ENCODE data around the gene NHSL2.

Gene NHSL2

GRCh38 chrX:72131317-72132294 lies 221.0 kb downstream of the NHSL2 start, which contains the start of gene RTL5:
TSS of gene RTL5 (minus strand) at chrX:72131915.
- Mint-ChIP-seq H3K27ac (no peak within 1 kb of the TSS), H3K27me3 (peaks cover 38 to 49% of the 10 kb centered on the region in 2 donors), H3K36me3 (no peaks in the 10 kb centered on the region), H3K9me3 (no peaks in the 10 kb centered on the region), H3K4me3 (peak within 1 kb of the TSS; percentile 76 to 86), H3K4me1 (peaks cover 5 to 9% of the 10 kb centered on the region in 2 donors)
- DNase-seq (peak; percentile 32), ATAC-seq (replicated peaks) (peak; percentile 75 to 78)

GRCh38 chrX:72132456-72132855 lies 221.8 kb downstream of the NHSL2 start:
- Mint-ChIP-seq H3K4me3 (peak overlapping the region in 1 of 2 donors; percentile 76), H3K36me3 (no peaks in the 10 kb centered on the region), H3K27me3 (peaks cover 38 to 49% of the 10 kb centered on the region in 2 donors), H3K9me3 (no peaks in the 10 kb centered on the region), H3K27ac (no peak overlapping the region), H3K4me1 (peaks cover 3 to 6% of the 10 kb centered on the region in 2 donors)
- DNase-seq (no peak), ATAC-seq (replicated peaks) (no peak)

GRCh38 chrX:72133851-72134546 lies 223.4 kb downstream of the NHSL2 start:
- no peaks in the 10 kb centered on the region for H3K9me3 Mint-ChIP-seq
- H3K4me3 Mint-ChIP-seq, result no peak overlapping the region

GRCh38 chrX:72137846-72138495 lies 227.3 kb downstream of the NHSL2 start:
- no peaks in the 10 kb centered on the region for H3K9me3 Mint-ChIP-seq
- ATAC-seq (replicated peaks), result no peak
- peaks cover 6 to 10% of the 10 kb centered on the region in 2 donors for H3K4me1 Mint-ChIP-seq
- no peaks in the 10 kb centered on the region for H3K36me3 Mint-ChIP-seq
- H3K27ac Mint-ChIP-seq, result no peak overlapping the region
- H3K4me3 Mint-ChIP-seq, result no peak overlapping the region
- no peak for DNase-seq
- peaks cover 37 to 41% of the 10 kb centered on the region in 2 donors for H3K27me3 Mint-ChIP-seq

More at GRCh38 chrX:72133851-72134546, 223.4 kb downstream of the NHSL2 start:
- peaks cover 38 to 49% of the 10 kb centered on the region in 2 donors for H3K27me3 Mint-ChIP-seq
- peaks cover 3 to 6% of the 10 kb centered on the region in 2 donors for H3K4me1 Mint-ChIP-seq
- H3K27ac Mint-ChIP-seq, result no peak overlapping the region
- no peaks in the 10 kb centered on the region for H3K36me3 Mint-ChIP-seq
- no peak for ATAC-seq (replicated peaks)
- no peak for DNase-seq

- Mint-ChIP-seq H3K27me3 (peaks cover 26 to 27% of the 10 kb centered on the region in 2 donors), H3K9me3 (no peaks in the 10 kb centered on the region), H3K27ac (no peak overlapping the region), H3K4me1 (peaks cover 6 to 10% of the 10 kb centered on the region in 2 donors), H3K4me3 (no peak overlapping the region), H3K36me3 (no peaks in the 10 kb centered on the region)
- DNase-seq, result no peak
- ATAC-seq (replicated peaks), result no peak
These were observed 228.9 kb downstream of the NHSL2 start for GRCh38 chrX:72139538-72139937.

GRCh38 chrX:72141372-72142004 lies 230.8 kb downstream of the NHSL2 start:
- no peak overlapping the region for H3K27ac Mint-ChIP-seq
- H3K27me3 Mint-ChIP-seq, result peaks cover 16 to 17% of the 10 kb centered on the region in 2 donors
- H3K4me3 Mint-ChIP-seq, result no peak overlapping the region
- no peaks in the 10 kb centered on the region for H3K9me3 Mint-ChIP-seq
- no peaks in the 10 kb centered on the region for H3K36me3 Mint-ChIP-seq
- peaks cover 6 to 10% of the 10 kb centered on the region in 2 donors for H3K4me1 Mint-ChIP-seq
- peak; percentile 64 to 82 for ATAC-seq (replicated peaks)
- DNase-seq, result no peak

GRCh38 chrX:72142094-72142793 lies 231.6 kb downstream of the NHSL2 start:
- DNase-seq (no peak), ATAC-seq (replicated peaks) (peak in 1 of 2 donors; percentile 33)
- Mint-ChIP-seq H3K27me3 (peaks cover 16 to 17% of the 10 kb centered on the region in 2 donors), H3K4me3 (no peak overlapping the region), H3K9me3 (no peaks in the 10 kb centered on the region), H3K36me3 (no peaks in the 10 kb centered on the region), H3K4me1 (peaks cover 6 to 10% of the 10 kb centered on the region in 2 donors), H3K27ac (no peak overlapping the region)

GRCh38 chrX:72142794-72143608 lies 232.4 kb downstream of the NHSL2 start:
- Mint-ChIP-seq H3K4me3 (no peak overlapping the region), H3K9me3 (no peaks in the 10 kb centered on the region), H3K27ac (no peak overlapping the region), H3K27me3 (peaks cover 16 to 22% of the 10 kb centered on the region in 2 donors), H3K36me3 (no peaks in the 10 kb centered on the region), H3K4me1 (peaks cover 6 to 10% of the 10 kb centered on the region in 2 donors)
- ATAC-seq (replicated peaks) (no peak), DNase-seq (no peak)

GRCh38 chrX:72143609-72143907 lies 232.9 kb downstream of the NHSL2 start:
- Mint-ChIP-seq H3K27ac (no peak overlapping the region), H3K36me3 (no peaks in the 10 kb centered on the region), H3K9me3 (no peaks in the 10 kb centered on the region), H3K27me3 (peaks cover 16 to 22% of the 10 kb centered on the region in 2 donors), H3K4me3 (no peak overlapping the region), H3K4me1 (peaks cover 6 to 10% of the 10 kb centered on the region in 2 donors)
- DNase-seq (no peak), ATAC-seq (replicated peaks) (no peak)

- H3K36me3 Mint-ChIP-seq, result no peaks in the 10 kb centered on the region
- H3K27ac Mint-ChIP-seq, result no peak overlapping the region
- H3K27me3 Mint-ChIP-seq, result peaks cover 5 to 13% of the 10 kb centered on the region in 2 donors
- peaks cover 6 to 10% of the 10 kb centered on the region in 2 donors for H3K4me1 Mint-ChIP-seq
- ATAC-seq (replicated peaks), result no peak
- no peak for DNase-seq
- H3K9me3 Mint-ChIP-seq, result no peaks in the 10 kb centered on the region
- H3K4me3 Mint-ChIP-seq, result no peak overlapping the region
These were observed 234.5 kb downstream of the NHSL2 start for GRCh38 chrX:72145181-72145580.

- H3K4me3 Mint-ChIP-seq, result no peak overlapping the region
- no peak for ATAC-seq (replicated peaks)
- no peak overlapping the region for H3K27ac Mint-ChIP-seq
- H3K36me3 Mint-ChIP-seq, result no peaks in the 10 kb centered on the region
- no peak for DNase-seq
- no peaks in the 10 kb centered on the region for H3K9me3 Mint-ChIP-seq
- peaks cover 3 to 5% of the 10 kb centered on the region in 2 donors for H3K4me1 Mint-ChIP-seq
- peaks cover 0 to 16% of the 10 kb centered on the region in 2 donors for H3K27me3 Mint-ChIP-seq
These were observed 235.9 kb downstream of the NHSL2 start for GRCh38 chrX:72146527-72146926.

GRCh38 chrX:72158773-72159172 lies 248.1 kb downstream of the NHSL2 start:
- ATAC-seq (replicated peaks), result no peak
- Mint-ChIP-seq H3K9me3 (no peaks in the 10 kb centered on the region), H3K27me3 (peaks cover 9 to 33% of the 10 kb centered on the region in 2 donors), H3K4me3 (no peak overlapping the region), H3K27ac (no peak overlapping the region), H3K4me1 (no peaks in the 10 kb centered on the region), H3K36me3 (no peaks in the 10 kb centered on the region)
- no peak for DNase-seq

GRCh38 chrX:72159769-72160168 lies 249.1 kb downstream of the NHSL2 start:
- H3K27ac Mint-ChIP-seq, result no peak overlapping the region
- no peaks in the 10 kb centered on the region for H3K9me3 Mint-ChIP-seq
- no peak overlapping the region for H3K4me3 Mint-ChIP-seq
- no peak for DNase-seq
- no peak for ATAC-seq (replicated peaks)
- peaks cover 9 to 33% of the 10 kb centered on the region in 2 donors for H3K27me3 Mint-ChIP-seq
- H3K36me3 Mint-ChIP-seq, result no peaks in the 10 kb centered on the region
- H3K4me1 Mint-ChIP-seq, result no peaks in the 10 kb centered on the region
